ENCODE measurements around the gene CTTNBP2NL.

CTTNBP2NL gene

DNA sequence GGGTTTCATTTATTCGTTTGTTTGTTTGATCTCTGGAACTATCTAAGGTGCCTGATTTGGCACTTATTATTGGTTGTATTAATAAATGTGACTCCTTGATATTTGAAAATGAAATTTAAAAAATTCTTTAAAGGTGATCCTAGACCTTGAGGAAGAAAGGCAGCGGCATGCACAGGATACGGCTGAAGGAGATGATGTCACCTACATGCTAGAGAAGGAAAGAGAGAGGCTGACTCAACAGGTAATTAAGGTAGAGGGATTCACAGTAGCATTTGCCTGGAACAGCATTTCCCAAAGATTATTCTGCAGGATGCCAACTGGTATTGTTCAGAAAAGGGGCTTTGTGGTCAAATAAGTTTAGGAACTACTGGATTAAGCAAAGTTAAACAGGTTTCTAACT is 58.3 kb downstream of the CTTNBP2NL start:
- no peaks in the 10 kb centered on the region for H3K4me1 ChIP-seq
- no peaks in the 10 kb centered on the region for H3K79me2 ChIP-seq
- no peaks in the 10 kb centered on the region for H3K9me3 ChIP-seq (ENCODE audit: control insufficient read depth, low read length)
- H2AFZ ChIP-seq: no peak overlapping the region
- no peaks in the 10 kb centered on the region for H3K27me3 ChIP-seq (ENCODE audit: control insufficient read depth, insufficient read depth, low read length)
- H3K4me2 ChIP-seq (ENCODE audit: low read length): no peak overlapping the region
- H3K4me3 ChIP-seq (ENCODE audit: low read depth, low read length): no peak overlapping the region
- no peaks in the 10 kb centered on the region for H3K36me3 ChIP-seq (ENCODE audit: control insufficient read depth, insufficient read depth, low read length)
- TF ChIP-seq, protein P1, sequence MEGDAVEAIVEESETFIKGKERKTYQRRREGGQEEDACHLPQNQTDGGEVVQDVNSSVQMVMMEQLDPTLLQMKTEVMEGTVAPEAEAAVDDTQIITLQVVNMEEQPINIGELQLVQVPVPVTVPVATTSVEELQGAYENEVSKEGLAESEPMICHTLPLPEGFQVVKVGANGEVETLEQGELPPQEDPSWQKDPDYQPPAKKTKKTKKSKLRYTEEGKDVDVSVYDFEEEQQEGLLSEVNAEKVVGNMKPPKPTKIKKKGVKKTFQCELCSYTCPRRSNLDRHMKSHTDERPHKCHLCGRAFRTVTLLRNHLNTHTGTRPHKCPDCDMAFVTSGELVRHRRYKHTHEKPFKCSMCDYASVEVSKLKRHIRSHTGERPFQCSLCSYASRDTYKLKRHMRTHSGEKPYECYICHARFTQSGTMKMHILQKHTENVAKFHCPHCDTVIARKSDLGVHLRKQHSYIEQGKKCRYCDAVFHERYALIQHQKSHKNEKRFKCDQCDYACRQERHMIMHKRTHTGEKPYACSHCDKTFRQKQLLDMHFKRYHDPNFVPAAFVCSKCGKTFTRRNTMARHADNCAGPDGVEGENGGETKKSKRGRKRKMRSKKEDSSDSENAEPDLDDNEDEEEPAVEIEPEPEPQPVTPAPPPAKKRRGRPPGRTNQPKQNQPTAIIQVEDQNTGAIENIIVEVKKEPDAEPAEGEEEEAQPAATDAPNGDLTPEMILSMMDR (IDR thresholded peaks at IDR 0.05): no peak
- no peak overlapping the region for H3K9ac ChIP-seq
- H3K27ac ChIP-seq: no peak overlapping the region

DNA sequence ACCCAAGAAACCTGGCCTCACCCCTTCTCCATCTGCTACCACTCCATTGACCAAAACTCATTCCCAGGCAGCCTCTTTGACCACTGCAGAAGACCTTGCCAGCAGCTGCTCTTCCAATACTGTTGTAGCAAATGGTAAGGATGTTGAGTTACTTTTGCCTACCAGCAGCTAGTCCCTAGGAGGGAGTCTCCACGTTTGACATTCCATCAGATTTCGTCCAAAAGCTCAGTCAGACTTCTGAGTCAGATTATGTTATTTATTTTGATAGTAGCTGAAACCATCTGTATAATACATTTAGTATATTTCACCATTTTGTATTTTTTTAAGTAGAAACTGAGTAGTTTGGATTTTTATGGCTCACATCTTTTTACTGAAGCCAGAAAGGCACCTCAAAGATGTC is 61.2 kb downstream of the CTTNBP2NL start:
- Histone ChIP-seq H3K4me1 (peaks cover 4% of the 10 kb centered on the region), H3K9ac (no peak overlapping the region), H3K27ac (no peak overlapping the region), H3K9me3 (ENCODE audit: control insufficient read depth, low read length) (no peaks in the 10 kb centered on the region), H3K36me3 (ENCODE audit: control insufficient read depth, insufficient read depth, low read length) (no peaks in the 10 kb centered on the region), H3K79me2 (no peaks in the 10 kb centered on the region), H2AFZ (no peak overlapping the region), H3K4me2 (ENCODE audit: low read length) (no peak overlapping the region), H3K4me3 (ENCODE audit: low read depth, low read length) (no peak overlapping the region), H3K27me3 (ENCODE audit: control insufficient read depth, insufficient read depth, low read length) (no peaks in the 10 kb centered on the region)
- TF ChIP-seq, protein P1 (IDR thresholded peaks at IDR 0.05): no peak

DNA sequence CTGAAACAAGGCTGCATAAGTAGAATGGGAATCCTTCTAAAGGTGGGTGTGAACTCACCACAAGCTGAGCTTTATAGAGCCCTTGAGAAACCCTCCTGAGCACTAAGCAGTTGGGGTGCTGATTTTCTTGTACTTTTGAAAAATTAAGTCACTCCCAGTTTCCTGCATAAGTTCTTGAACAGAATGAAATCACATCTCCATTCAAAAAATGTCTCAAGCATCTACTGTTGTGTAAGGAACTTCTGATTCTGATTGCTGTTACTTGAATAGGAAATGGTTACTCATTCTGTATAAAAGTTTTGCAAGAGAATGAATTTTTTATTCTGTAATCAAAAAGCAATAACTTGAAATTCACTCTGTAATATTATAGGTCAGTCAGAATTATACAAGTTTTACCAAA is 61.9 kb downstream of the CTTNBP2NL start:
- no peaks in the 10 kb centered on the region for H3K36me3 ChIP-seq (ENCODE audit: control insufficient read depth, insufficient read depth, low read length)
- H3K27ac ChIP-seq: no peak overlapping the region

DNA sequence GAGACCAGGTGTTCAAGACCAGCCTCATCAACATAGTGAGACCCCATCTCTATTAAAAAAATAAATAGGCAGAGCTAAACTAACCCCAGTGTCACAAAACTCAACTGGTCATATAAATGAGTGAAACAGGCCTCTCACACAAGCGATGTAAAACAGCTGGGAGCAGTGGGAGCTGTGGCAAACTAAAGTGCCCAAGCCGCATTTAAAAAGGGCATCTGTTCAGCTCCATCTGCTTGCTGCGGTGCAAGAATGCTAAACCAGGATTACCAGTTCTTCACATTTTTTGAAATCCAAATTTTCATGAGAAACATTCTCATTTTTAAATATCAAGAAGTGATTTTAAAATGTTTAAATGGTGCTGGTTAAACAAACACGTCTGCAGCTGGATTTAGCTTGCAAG is 62.7 kb downstream of the CTTNBP2NL start:
- no peaks in the 10 kb centered on the region for H3K27me3 ChIP-seq (ENCODE audit: control insufficient read depth, insufficient read depth, low read length)
- H3K27ac ChIP-seq: no peak overlapping the region
- H3K79me2 ChIP-seq: no peaks in the 10 kb centered on the region
- H3K9me3 ChIP-seq (ENCODE audit: control insufficient read depth, low read length): no peaks in the 10 kb centered on the region
- H2AFZ ChIP-seq: no peak overlapping the region
- H3K36me3 ChIP-seq (ENCODE audit: control insufficient read depth, insufficient read depth, low read length): no peaks in the 10 kb centered on the region
- TF ChIP-seq, protein P1 (IDR thresholded peaks at IDR 0.05): no peak
- H3K9ac ChIP-seq: no peak overlapping the region
- H3K4me1 ChIP-seq: peaks cover 4% of the 10 kb centered on the region
- H3K4me3 ChIP-seq (ENCODE audit: low read depth, low read length): no peak overlapping the region
- H3K4me2 ChIP-seq (ENCODE audit: low read length): no peak overlapping the region

More for the DNA sequence above, 61.9 kb downstream of the CTTNBP2NL start:
- Histone ChIP-seq H3K79me2 (no peaks in the 10 kb centered on the region), H3K4me2 (ENCODE audit: low read length) (no peak overlapping the region), H2AFZ (no peak overlapping the region), H3K4me1 (peaks cover 4% of the 10 kb centered on the region), H3K27me3 (ENCODE audit: control insufficient read depth, insufficient read depth, low read length) (no peaks in the 10 kb centered on the region), H3K4me3 (ENCODE audit: low read depth, low read length) (no peak overlapping the region), H3K9ac (no peak overlapping the region), H3K9me3 (ENCODE audit: control insufficient read depth, low read length) (no peaks in the 10 kb centered on the region)
- TF ChIP-seq, protein P1 (IDR thresholded peaks at IDR 0.05): no peak

DNA sequence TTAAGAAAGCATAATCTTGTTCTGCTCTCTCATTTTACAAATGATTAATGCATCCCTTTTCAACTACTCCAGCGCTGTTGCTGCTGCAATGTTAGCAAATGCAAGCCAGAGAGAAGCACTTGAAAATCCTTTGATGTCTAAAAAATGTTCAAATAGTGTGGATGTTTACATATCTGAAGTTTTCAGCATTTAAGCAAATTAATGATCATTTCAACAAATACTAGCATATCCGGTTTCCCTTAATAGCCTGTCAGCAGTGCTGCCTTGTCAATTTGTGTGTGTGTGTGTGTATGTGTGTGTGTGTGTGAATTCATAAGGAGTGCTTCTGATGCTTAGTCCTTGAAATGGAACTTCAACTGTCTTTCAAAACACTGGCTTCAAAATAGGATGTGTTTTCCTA is 64.6 kb downstream of the CTTNBP2NL start:
- no peaks in the 10 kb centered on the region for H3K36me3 ChIP-seq (ENCODE audit: control insufficient read depth, insufficient read depth, low read length)
- no peaks in the 10 kb centered on the region for H3K79me2 ChIP-seq
- H3K9ac ChIP-seq: no peak overlapping the region
- no peak overlapping the region for H3K4me3 ChIP-seq (ENCODE audit: low read depth, low read length)
- H3K4me2 ChIP-seq (ENCODE audit: low read length): peak overlapping the region; percentile 33
- H3K27me3 ChIP-seq (ENCODE audit: control insufficient read depth, insufficient read depth, low read length): no peaks in the 10 kb centered on the region
- no peaks in the 10 kb centered on the region for H3K9me3 ChIP-seq (ENCODE audit: control insufficient read depth, low read length)
- no peak overlapping the region for H3K27ac ChIP-seq
- no peak overlapping the region for H2AFZ ChIP-seq
- peaks cover 4% of the 10 kb centered on the region for H3K4me1 ChIP-seq
- TF ChIP-seq, protein P1 (IDR thresholded peaks at IDR 0.05): no peak

Measured in parathyroid adenoma (tissue), 2 donors.